Stimulated activated effector memory CD8-positive, alpha-beta T cell treated with anti-CD3 and anti-CD28 coated beads, Interleukin-12 subunit alpha, Interleukin-12 subunit beta, amount 100 ng/mL, for 72 hours (primary cell): ENCODE measurements around the gene SHROOM2.
"Not testable (repeated sequence)": the region's sequence is repeated elsewhere in the genome, so short reads cannot be mapped to it uniquely, and the experiment has no call there.

ENCODE experiments used
- ATAC-seq: fragments of 150-1000 bp; cut with Tn5 transposase; 2 replicates; pipeline ENCODE4 v1.10.0; 2021
- DNase-seq, 2 donors: peaks; one replicate each; pipeline ENCODE4 v3.0.0; 2021 to 2022; ENCODE audit warnings: low spot score in 2 of 2
- H3K27ac Mint-ChIP-seq: one replicate; pipeline ENCODE4 v1.8.0; 2022; ENCODE audit warnings: mild to moderate bottlenecking, mixed read lengths
- H3K36me3 Mint-ChIP-seq: one replicate; pipeline ENCODE4 v1.8.0; 2022; ENCODE audit warnings: mild to moderate bottlenecking, mixed read lengths
- H3K4me1 Mint-ChIP-seq: one replicate; pipeline ENCODE4 v1.8.0; 2022; ENCODE audit warnings: mixed read lengths
- H3K4me3 Mint-ChIP-seq: one replicate; pipeline ENCODE4 v1.8.0; 2022; ENCODE audit warnings: mild to moderate bottlenecking, mixed read lengths
- H3K9me3 Mint-ChIP-seq: one replicate; pipeline ENCODE4 v1.8.0; 2022; ENCODE audit warnings: mixed read lengths

The SHROOM2 gene

GRCh38 chrX:9804444-9804843 is 18.2 kb downstream of the SHROOM2 start:
- Mint-ChIP-seq H3K4me1 (no peaks in the 10 kb centered on the region), H3K27ac (no peak overlapping the region), H3K4me3 (no peak overlapping the region), H3K9me3 (peaks cover 4% of the 10 kb centered on the region), H3K36me3 (no peaks in the 10 kb centered on the region)
- DNase-seq: no peak
- no peak for ATAC-seq

- DNase-seq (no peak), ATAC-seq (no peak)
- Mint-ChIP-seq H3K9me3 (no peaks in the 10 kb centered on the region), H3K27ac (no peak overlapping the region), H3K4me1 (no peaks in the 10 kb centered on the region), H3K36me3 (no peaks in the 10 kb centered on the region), H3K4me3 (no peak overlapping the region)
Measured at GRCh38 chrX:9805956-9806355, 19.7 kb downstream of the SHROOM2 start.

- Mint-ChIP-seq H3K4me1 (no peaks in the 10 kb centered on the region), H3K4me3 (no peak overlapping the region), H3K36me3 (no peaks in the 10 kb centered on the region), H3K27ac (no peak overlapping the region), H3K9me3 (no peaks in the 10 kb centered on the region)
- no peak for DNase-seq
- no peak for ATAC-seq
Measured at GRCh38 chrX:9807355-9808182, 21.3 kb downstream of the SHROOM2 start.

- H3K4me3 Mint-ChIP-seq, H3K27ac Mint-ChIP-seq, H3K36me3 Mint-ChIP-seq, H3K9me3 Mint-ChIP-seq, ATAC-seq, DNase-seq, H3K4me1 Mint-ChIP-seq: not testable (repeated sequence)
Measured at GRCh38 chrX:9809876-9810275, 23.6 kb downstream of the SHROOM2 start.

GRCh38 chrX:9811086-9811485 is 24.9 kb downstream of the SHROOM2 start:
- not testable (repeated sequence) for H3K36me3 Mint-ChIP-seq, H3K4me1 Mint-ChIP-seq, H3K9me3 Mint-ChIP-seq, H3K4me3 Mint-ChIP-seq, H3K27ac Mint-ChIP-seq, ATAC-seq, DNase-seq

GRCh38 chrX:9816084-9816700 is 30.0 kb downstream of the SHROOM2 start:
- H3K4me1 Mint-ChIP-seq: no peaks in the 10 kb centered on the region
- DNase-seq: no peak
- no peaks in the 10 kb centered on the region for H3K9me3 Mint-ChIP-seq
- ATAC-seq: no peak
- no peaks in the 10 kb centered on the region for H3K36me3 Mint-ChIP-seq
- H3K4me3 Mint-ChIP-seq: no peak overlapping the region
- H3K27ac Mint-ChIP-seq: no peak overlapping the region

GRCh38 chrX:9821572-9821971 is 35.3 kb downstream of the SHROOM2 start:
- Mint-ChIP-seq H3K4me3 (no peak overlapping the region), H3K9me3 (no peaks in the 10 kb centered on the region), H3K36me3 (no peaks in the 10 kb centered on the region), H3K4me1 (no peaks in the 10 kb centered on the region), H3K27ac (no peak overlapping the region)
- ATAC-seq (no peak), DNase-seq (no peak)

GRCh38 chrX:9824554-9824953 is 38.3 kb downstream of the SHROOM2 start:
- Mint-ChIP-seq H3K9me3 (no peaks in the 10 kb centered on the region), H3K36me3 (no peaks in the 10 kb centered on the region), H3K4me3 (no peak overlapping the region), H3K4me1 (no peaks in the 10 kb centered on the region), H3K27ac (no peak overlapping the region)
- DNase-seq: no peak
- ATAC-seq: no peak

GRCh38 chrX:9825129-9825790 is 39.0 kb downstream of the SHROOM2 start:
- H3K27ac Mint-ChIP-seq: no peak overlapping the region
- no peak overlapping the region for H3K4me3 Mint-ChIP-seq
- ATAC-seq: no peak
- DNase-seq: no peak
- H3K9me3 Mint-ChIP-seq: no peaks in the 10 kb centered on the region
- H3K36me3 Mint-ChIP-seq: no peaks in the 10 kb centered on the region
- no peaks in the 10 kb centered on the region for H3K4me1 Mint-ChIP-seq

GRCh38 chrX:9825966-9826365 is 39.7 kb downstream of the SHROOM2 start:
- H3K27ac Mint-ChIP-seq: no peak overlapping the region
- ATAC-seq (no peak), DNase-seq (no peak)
- no peak overlapping the region for H3K4me3 Mint-ChIP-seq
- no peaks in the 10 kb centered on the region for H3K4me1 Mint-ChIP-seq
- no peaks in the 10 kb centered on the region for H3K36me3 Mint-ChIP-seq
- H3K9me3 Mint-ChIP-seq: no peaks in the 10 kb centered on the region

GRCh38 chrX:9829308-9830267 is 43.4 kb downstream of the SHROOM2 start:
- Mint-ChIP-seq H3K4me3 (no peak overlapping the region), H3K4me1 (no peaks in the 10 kb centered on the region), H3K27ac (no peak overlapping the region), H3K9me3 (no peaks in the 10 kb centered on the region), H3K36me3 (no peaks in the 10 kb centered on the region)
- peak; percentile 90 for ATAC-seq
- peak in 1 of 2 donors; percentile 50 for DNase-seq

GRCh38 chrX:9832811-9833210 is 46.6 kb downstream of the SHROOM2 start:
- DNase-seq (no peak), ATAC-seq (no peak)
- Mint-ChIP-seq H3K36me3 (no peaks in the 10 kb centered on the region), H3K9me3 (no peaks in the 10 kb centered on the region), H3K4me3 (no peak overlapping the region), H3K27ac (no peak overlapping the region), H3K4me1 (no peaks in the 10 kb centered on the region)

- ATAC-seq (no peak), DNase-seq (no peak)
- Mint-ChIP-seq H3K9me3 (no peaks in the 10 kb centered on the region), H3K36me3 (no peaks in the 10 kb centered on the region), H3K4me3 (no peak overlapping the region), H3K27ac (no peak overlapping the region), H3K4me1 (no peaks in the 10 kb centered on the region)
Measured at GRCh38 chrX:9835585-9836210, 49.5 kb downstream of the SHROOM2 start.

- Mint-ChIP-seq H3K27ac (no peak overlapping the region), H3K4me1 (peaks cover 6% of the 10 kb centered on the region), H3K4me3 (no peak overlapping the region), H3K36me3 (no peaks in the 10 kb centered on the region), H3K9me3 (no peaks in the 10 kb centered on the region)
- no peak for ATAC-seq
- DNase-seq: no peak
Measured at GRCh38 chrX:9842541-9842940, 56.3 kb downstream of the SHROOM2 start.
